Endothelial cell of umbilical vein (primary cell): ENCODE measurements around the gene PCDH9.

Experiments used
- MYC ChIP-seq: IDR thresholded peaks from one replicate; pipeline ENCODE4 v1.6.1; 2011; ENCODE audit warnings: mild to moderate bottlenecking, low read depth, low read length
- POLR2AphosphoS5 ChIP-seq: IDR thresholded peaks from 2 replicates; pipeline ENCODE4 v1.6.1; 2012; ENCODE audit warnings: low read depth, mild to moderate bottlenecking, control low read depth, low read length, moderate library complexity; ENCODE audit not compliant: insufficient read depth

DNA sequence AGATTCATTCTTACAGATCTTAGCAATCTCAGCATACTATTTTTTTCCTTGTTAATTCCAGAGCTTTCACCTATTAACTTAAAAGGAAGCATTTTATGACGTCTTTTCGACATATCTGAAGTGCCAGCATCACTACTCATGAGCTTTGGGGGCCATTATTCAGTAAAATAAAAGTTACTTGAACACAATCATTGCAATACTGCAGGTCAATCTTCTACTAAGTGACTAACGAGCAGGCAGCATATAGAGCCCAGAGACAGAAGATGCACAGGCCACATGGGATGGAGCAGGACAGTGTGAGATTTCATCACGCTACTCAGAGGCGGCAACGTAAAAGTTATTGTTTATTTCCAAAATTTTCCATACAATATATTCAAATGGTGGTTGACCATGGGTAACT lies 382.6 kb downstream of the PCDH9 start:
- no peak for TF ChIP-seq POLR2AphosphoS5
- no peak for TF ChIP-seq MYC
